Endothelial cell of umbilical vein (primary cell): Measurements from ENCODE around the gene TMEM185A. TPM values are rescaled to one million over a fixed set of nuclear protein-coding genes. Genes with fewer than 3 reads are reported as not detected.

Experiments
- BruUV-seq: library from RNA; stranded (reverse); fragments of 400-500 nt; replicated peaks from 2 replicates; lab custom pipeline; 2021; lab: Mats Ljungman, UMichigan
- CTCF ChIA-PET: fragments of 300-600, 350-600 bp; sonication (Branson Sonifier 250); formaldehyde crosslinking; loops from one replicate; lab custom pipeline; 2021; ENCODE audit warnings: antibody characterized with exemption, inconsistent platforms; lab: Charles Lee
- POLR2A ChIA-PET: fragments of 300-600, 350-600 bp; sonication (Branson Sonifier 250); formaldehyde crosslinking; loops from one replicate; lab custom pipeline; 2021; ENCODE audit warnings: antibody characterized with exemption, inconsistent platforms; lab: Charles Lee
- DNase-seq: peaks from one replicate; pipeline ENCODE4 v3.0.0-alpha.2; 2011; ENCODE audit warnings: low read depth, low spot score
- FAIRE-seq: peaks from 2 replicates; lab custom pipeline; 2011; peaks lifted over from hg19 to GRCh38; lab: Jason Lieb, UNC
- H2AFZ ChIP-seq: 2 replicates; pipeline ENCODE4 v1.6.0; 2012; ENCODE audit warnings: low read depth, low read length, control low read depth, inconsistent platforms
- H3K27ac ChIP-seq: 2 replicates; pipeline ENCODE4 v1.5.1; 2011; ENCODE audit warnings: low read depth, mild to moderate bottlenecking, control low read depth, low read length, moderate library complexity; ENCODE audit not compliant: insufficient read depth
- H3K27me3 ChIP-seq, 2 experiments: 2 replicates each; pipeline versions ENCODE4 v1.6.0 to v1.6.1; 2011; ENCODE audit warnings: low read length in 2 of 2, mixed read lengths in 1 of 2; ENCODE audit not compliant: control insufficient read depth in 2 of 2, insufficient read depth in 2 of 2
- H3K36me3 ChIP-seq, 2 experiments: 2 replicates in 1 of 2; 3 replicates in 1 of 2; pipeline ENCODE4 v1.5.1; 2011; ENCODE audit warnings: low read length in 2 of 2, mild to moderate bottlenecking in 1 of 2, moderate library complexity in 1 of 2; ENCODE audit not compliant: control insufficient read depth in 2 of 2, insufficient read depth in 2 of 2; ENCODE audit errors: extremely low read depth in 1 of 2
- H3K4me1 ChIP-seq: 3 replicates; pipeline ENCODE4 v1.5.1; 2011; ENCODE audit warnings: mild to moderate bottlenecking, low read length; ENCODE audit not compliant: control insufficient read depth, insufficient read depth; ENCODE audit errors: extremely low read depth
- H3K4me2 ChIP-seq: 2 replicates; pipeline ENCODE4 v1.6.1; 2011; ENCODE audit warnings: low read length, control low read depth, mixed read lengths; ENCODE audit not compliant: insufficient read depth
- H3K4me3 ChIP-seq, 3 experiments: fragments of 200-600 bp in 1 of 3; sonication (generic), shearing (Covaris generic) in 1 of 3; replicated peaks in 1 of 3; 2 replicates each; pipeline ENCODE4 v1.5.1; 2011 to 2016; ENCODE audit warnings: control low read depth in 3 of 3, low read length in 3 of 3, mild to moderate bottlenecking in 2 of 3, inconsistent platforms in 1 of 3, low read depth in 1 of 3, moderate library complexity in 1 of 3; ENCODE audit not compliant: insufficient read depth in 1 of 3
- H3K79me2 ChIP-seq: 2 replicates; pipeline ENCODE4 v1.6.0; 2012; ENCODE audit warnings: low read length, inconsistent platforms; ENCODE audit not compliant: control insufficient read depth, insufficient read depth
- H3K9ac ChIP-seq: replicated peaks from 2 replicates; pipeline ENCODE3; 2011; ENCODE audit warnings: low read length, control low read depth; ENCODE audit not compliant: insufficient read depth; ENCODE audit errors: extremely low read depth
- H3K9me1 ChIP-seq: replicated peaks from 3 replicates; pipeline ENCODE4 v1.6.0; 2011; ENCODE audit warnings: mild to moderate bottlenecking, low read length; ENCODE audit not compliant: control insufficient read depth, insufficient read depth; ENCODE audit errors: extremely low read depth
- H3K9me3 ChIP-seq: replicated peaks from 2 replicates; pipeline ENCODE4 v1.5.1; 2012; ENCODE audit warnings: low read length, inconsistent platforms; ENCODE audit not compliant: control insufficient read depth, insufficient read depth
- H4K20me1 ChIP-seq: replicated peaks from 2 replicates; pipeline ENCODE3; 2011; ENCODE audit warnings: mild to moderate bottlenecking, low read length; ENCODE audit not compliant: control insufficient read depth, insufficient read depth; ENCODE audit errors: extremely low read depth
- CTCF ChIP-seq, 2 donors: IDR thresholded peaks; 1 replicate in 1 of 2; 2 replicates in 1 of 2; pipeline ENCODE4 v1.5.1; 2011; ENCODE audit warnings: low read length in 2 of 2, mild to moderate bottlenecking in 2 of 2, moderate library complexity in 2 of 2, control low read depth in 1 of 2, inconsistent platforms in 1 of 2, low read depth in 1 of 2; ENCODE audit not compliant: insufficient read depth in 1 of 2; ENCODE audit errors: extremely low read depth in 1 of 2
- EZH2 ChIP-seq: IDR thresholded peaks from 2 replicates; pipeline ENCODE4 v1.6.1; 2012; ENCODE audit warnings: borderline replicate concordance, low read depth, mild to moderate bottlenecking, moderate library complexity, low read length, inconsistent platforms; ENCODE audit not compliant: severe bottlenecking
- FOS ChIP-seq: IDR thresholded peaks from 2 replicates; pipeline ENCODE4 v1.6.1; 2011; ENCODE audit warnings: mild to moderate bottlenecking, low read length, moderate library complexity, borderline replicate concordance; ENCODE audit not compliant: insufficient read depth
- GATA2 ChIP-seq: IDR thresholded peaks from 2 replicates; pipeline ENCODE4 v1.7.0; 2011; ENCODE audit warnings: low read depth, mild to moderate bottlenecking, moderate library complexity, mixed read lengths, low read length; ENCODE audit not compliant: insufficient read length, insufficient read depth
- JUN ChIP-seq: IDR thresholded peaks from 2 replicates; pipeline ENCODE4 v1.6.1; 2011; ENCODE audit warnings: borderline replicate concordance, low read depth; ENCODE audit not compliant: insufficient read length, insufficient read depth
- MYC ChIP-seq: IDR thresholded peaks from one replicate; pipeline ENCODE4 v1.6.1; 2011; ENCODE audit warnings: mild to moderate bottlenecking, low read depth, low read length
- POLR2A ChIP-seq: IDR thresholded peaks from 2 replicates; pipeline ENCODE4 v1.6.1; 2012; ENCODE audit warnings: low read depth, mild to moderate bottlenecking, control low read depth, low read length
- POLR2AphosphoS5 ChIP-seq: IDR thresholded peaks from 2 replicates; pipeline ENCODE4 v1.6.1; 2012; ENCODE audit warnings: low read depth, mild to moderate bottlenecking, control low read depth, low read length, moderate library complexity; ENCODE audit not compliant: insufficient read depth
- dilution Hi-C: fragments of 300-500 bp; cut with MboI; formaldehyde crosslinking; loops from one replicate; pipeline ENCODE4 v1.15.0; 2019; ENCODE audit warnings: low sequenced_read_pairs; ENCODE audit not compliant: extremely low pct_ligation_motif_present
- intact Hi-C: fragments of 100-400 bp; cut with micrococcal nuclease; formaldehyde crosslinking; loops from one replicate; pipeline ENCODE4 v1.10.0; 2022
- polyA plus RNA-seq, 4 experiments: library from polyadenylated mRNA; depleted of rRNA in 3 of 4; stranded (reverse) in 3 of 4; unstranded in 1 of 4; fragments of >200 nt; gene quantifications; 2 replicates each; pipeline versions ENCODE4 v1.2.1 to v1.2.3, GENCODE V29; 2011 to 2012; ENCODE audit warnings: missing spikeins in 1 of 4
- total RNA-seq: library from RNA; stranded (reverse); gene quantifications from 2 replicates; pipeline ENCODE4 v1.2.3, GENCODE V29; 2021
- TF ChIP-seq, protein P1 (sequence below): IDR thresholded peaks from 2 replicates; pipeline ENCODE4 v1.6.1; 2011; ENCODE audit not compliant: insufficient read depth, insufficient read length

The TMEM185A gene
- total and polyA plus RNA-seq, 2 donors (not counting 3 experiments of a cell fraction or from before 2014, with no cell fraction given), result 16.9 to 29.7 TPM

GRCh38 chrX:149611623-149612175 is 19.9 kb downstream of the TMEM185A start:
- dilution Hi-C loops, result no loop called here
- DNase-seq, result no peak

More at GRCh38 chrX:149611623-149612175, 19.9 kb downstream of the TMEM185A start:
- H3K9ac ChIP-seq, result no peak overlapping the region
- no peaks in the 10 kb centered on the region for H3K4me1 ChIP-seq
- H3K79me2 ChIP-seq, result no peaks in the 10 kb centered on the region
- H3K9me3 ChIP-seq, result no peaks in the 10 kb centered on the region
- FAIRE-seq, result no peak
- H3K4me3 ChIP-seq, result no peak overlapping the region
- H3K27ac ChIP-seq, result no peak overlapping the region
- ChIA-PET CTCF (interaction anchor here (0.9 kb wide), 1 partner anchor 41 kb away, joined by 3 read pairs; no protein-coding TSS in a partner anchor), POLR2A (no interaction called here)
- no peaks in the 10 kb centered on the region for H4K20me1 ChIP-seq
- no peak overlapping the region for H2AFZ ChIP-seq
- TF ChIP-seq EZH2, result no peak
- TF ChIP-seq GATA2, result no peak
- TF ChIP-seq POLR2AphosphoS5, result no peak
- no peak for TF ChIP-seq MYC
- TF ChIP-seq FOS, result no peak
- TF ChIP-seq, protein P1, sequence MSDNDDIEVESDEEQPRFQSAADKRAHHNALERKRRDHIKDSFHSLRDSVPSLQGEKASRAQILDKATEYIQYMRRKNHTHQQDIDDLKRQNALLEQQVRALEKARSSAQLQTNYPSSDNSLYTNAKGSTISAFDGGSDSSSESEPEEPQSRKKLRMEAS, result no peak
- no peak for TF ChIP-seq CTCF (IDR thresholded peaks at IDR 0.05; ENCODE audit: extremely low read depth in 1 of 2, insufficient read depth in 1 of 2, low read depth in 1 of 2, low read length in 2 of 2)
- TF ChIP-seq JUN, result no peak
- no peak for TF ChIP-seq POLR2A
- intact Hi-C loops, result no loop called here
- H3K36me3 ChIP-seq, result no peaks in the 10 kb centered on the region
- H3K9me1 ChIP-seq, result no peaks in the 10 kb centered on the region
- no peak overlapping the region for H3K4me2 ChIP-seq
- no TSS peak for BruUV-seq
- no peaks in the 10 kb centered on the region for H3K27me3 ChIP-seq
